GM13976 (cell line): ENCODE data around the gene MIPOL1.
"Not testable (repeated sequence)": the region's sequence is repeated elsewhere in the genome, so short reads cannot be mapped to it uniquely, and the experiment has no call there.

Experiments
- DNase-seq: peaks from one replicate; pipeline ENCODE4 v3.0.0; 2012; ENCODE audit warnings: low spot score
- in situ Hi-C: fragments of 300-500 bp; cut with MboI; formaldehyde crosslinking; loops from one replicate; pipeline ENCODE4 v1.12.0; 2022; ENCODE audit warnings: low sequenced_read_pairs, mixed read lengths, inconsistent platforms; ENCODE audit not compliant: unreplicated experiment
- TF ChIP-seq, protein P1 (sequence below): IDR thresholded peaks from 2 replicates; pipeline ENCODE4 v1.5.1; 2012; ENCODE audit warnings: borderline replicate concordance, mild to moderate bottlenecking; ENCODE audit not compliant: insufficient read depth; ENCODE audit errors: extremely low read depth, missing control alignments, control extremely low read depth

Gene MIPOL1, protein sequence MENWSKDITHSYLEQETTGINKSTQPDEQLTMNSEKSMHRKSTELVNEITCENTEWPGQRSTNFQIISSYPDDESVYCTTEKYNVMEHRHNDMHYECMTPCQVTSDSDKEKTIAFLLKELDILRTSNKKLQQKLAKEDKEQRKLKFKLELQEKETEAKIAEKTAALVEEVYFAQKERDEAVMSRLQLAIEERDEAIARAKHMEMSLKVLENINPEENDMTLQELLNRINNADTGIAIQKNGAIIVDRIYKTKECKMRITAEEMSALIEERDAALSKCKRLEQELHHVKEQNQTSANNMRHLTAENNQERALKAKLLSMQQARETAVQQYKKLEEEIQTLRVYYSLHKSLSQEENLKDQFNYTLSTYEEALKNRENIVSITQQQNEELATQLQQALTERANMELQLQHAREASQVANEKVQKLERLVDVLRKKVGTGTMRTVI

DNA sequence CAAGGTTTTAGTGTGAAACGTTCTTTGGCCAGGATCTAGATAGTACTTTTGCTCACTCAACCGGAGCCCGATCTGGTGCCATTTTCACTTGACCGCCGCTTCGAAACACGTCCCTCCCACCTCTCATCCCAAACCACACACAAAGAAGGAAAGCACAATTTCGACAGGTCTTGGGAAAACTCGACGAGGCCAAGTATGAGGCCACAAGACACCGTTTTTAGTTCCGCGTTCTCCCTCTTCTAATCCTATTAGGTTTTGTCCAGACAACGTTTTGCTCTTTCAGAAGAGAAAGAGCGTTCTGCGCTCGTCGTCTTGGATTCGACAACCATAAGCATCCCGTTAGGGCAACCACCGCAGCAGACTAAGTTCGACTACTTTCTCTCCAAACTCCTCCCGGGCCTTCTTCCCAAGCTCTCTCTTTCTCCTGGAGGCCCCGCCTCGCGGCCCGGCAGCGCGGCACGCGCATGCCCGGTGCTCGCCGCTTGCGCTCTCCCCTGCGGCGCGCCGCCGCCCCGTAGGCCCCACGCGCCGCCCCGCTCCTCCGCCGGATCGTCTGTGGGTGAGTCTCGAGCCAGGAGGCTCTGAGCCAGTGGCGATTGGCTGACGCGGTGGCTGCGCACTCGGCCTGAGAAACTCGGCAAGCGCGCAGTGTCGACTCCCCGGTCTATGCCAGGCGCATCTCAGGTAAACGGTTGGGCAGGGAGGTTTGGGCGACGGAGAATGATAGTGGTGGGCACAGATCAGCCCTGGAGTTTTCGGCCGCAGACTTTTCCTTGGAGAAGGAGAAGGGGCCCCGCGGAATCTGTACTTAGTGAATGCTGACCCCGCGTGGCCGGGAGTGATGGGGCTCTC, at the start of gene MIPOL1:
TSS of gene MIPOL1 (plus strand) at position 517 of the 852 bp plus-strand sequence. CDS start 49,952 bp downstream, outside the sequence.
- in situ Hi-C loops: no loop called here
- no peak for DNase-seq
- TF ChIP-seq, protein P1, sequence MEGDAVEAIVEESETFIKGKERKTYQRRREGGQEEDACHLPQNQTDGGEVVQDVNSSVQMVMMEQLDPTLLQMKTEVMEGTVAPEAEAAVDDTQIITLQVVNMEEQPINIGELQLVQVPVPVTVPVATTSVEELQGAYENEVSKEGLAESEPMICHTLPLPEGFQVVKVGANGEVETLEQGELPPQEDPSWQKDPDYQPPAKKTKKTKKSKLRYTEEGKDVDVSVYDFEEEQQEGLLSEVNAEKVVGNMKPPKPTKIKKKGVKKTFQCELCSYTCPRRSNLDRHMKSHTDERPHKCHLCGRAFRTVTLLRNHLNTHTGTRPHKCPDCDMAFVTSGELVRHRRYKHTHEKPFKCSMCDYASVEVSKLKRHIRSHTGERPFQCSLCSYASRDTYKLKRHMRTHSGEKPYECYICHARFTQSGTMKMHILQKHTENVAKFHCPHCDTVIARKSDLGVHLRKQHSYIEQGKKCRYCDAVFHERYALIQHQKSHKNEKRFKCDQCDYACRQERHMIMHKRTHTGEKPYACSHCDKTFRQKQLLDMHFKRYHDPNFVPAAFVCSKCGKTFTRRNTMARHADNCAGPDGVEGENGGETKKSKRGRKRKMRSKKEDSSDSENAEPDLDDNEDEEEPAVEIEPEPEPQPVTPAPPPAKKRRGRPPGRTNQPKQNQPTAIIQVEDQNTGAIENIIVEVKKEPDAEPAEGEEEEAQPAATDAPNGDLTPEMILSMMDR: no peak

DNA sequence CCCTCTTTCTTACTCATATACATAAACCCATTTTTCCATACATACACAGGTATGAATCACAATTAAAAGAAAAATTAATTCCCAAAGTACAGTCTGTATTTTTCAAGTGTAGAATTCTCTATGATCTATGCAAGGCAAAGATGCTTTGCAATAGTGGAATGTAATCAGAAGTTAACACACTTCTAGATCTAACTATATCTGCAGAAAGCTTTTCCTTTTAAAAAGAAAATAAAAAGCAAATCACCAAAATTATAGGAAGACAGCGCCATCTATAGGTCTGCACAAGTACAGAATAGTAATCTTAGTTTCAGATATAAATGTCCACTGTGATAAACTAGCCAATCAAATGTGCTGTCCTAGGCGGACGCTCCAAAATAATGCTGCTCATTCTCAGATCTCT, 47.3 kb upstream of the MIPOL1 start:
- in situ Hi-C loops: no loop called here
- TF ChIP-seq, protein P1: peak; percentile 14
- no peak for DNase-seq

DNA sequence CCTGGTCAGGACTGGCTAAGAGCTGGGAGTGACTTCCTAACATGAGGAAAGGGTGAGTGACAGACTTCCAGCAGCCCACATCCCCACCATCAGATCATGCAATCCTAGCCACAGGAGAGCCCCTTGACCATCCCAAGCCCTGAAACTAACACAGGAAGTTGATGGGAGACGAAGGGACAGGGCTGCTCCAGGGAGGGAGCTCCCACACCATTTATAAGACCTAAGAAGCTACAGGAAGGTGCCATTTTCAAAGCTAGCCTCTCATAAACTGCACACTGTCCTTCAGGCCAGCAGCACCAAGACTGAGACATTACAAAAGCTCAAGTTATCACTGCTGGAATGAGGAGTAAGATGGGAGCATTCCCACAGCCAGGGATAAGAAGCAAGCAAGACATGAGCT, 44.7 kb upstream of the MIPOL1 start:
- TF ChIP-seq, protein P1: no peak
- DNase-seq: no peak
- in situ Hi-C loops: no loop called here

DNA sequence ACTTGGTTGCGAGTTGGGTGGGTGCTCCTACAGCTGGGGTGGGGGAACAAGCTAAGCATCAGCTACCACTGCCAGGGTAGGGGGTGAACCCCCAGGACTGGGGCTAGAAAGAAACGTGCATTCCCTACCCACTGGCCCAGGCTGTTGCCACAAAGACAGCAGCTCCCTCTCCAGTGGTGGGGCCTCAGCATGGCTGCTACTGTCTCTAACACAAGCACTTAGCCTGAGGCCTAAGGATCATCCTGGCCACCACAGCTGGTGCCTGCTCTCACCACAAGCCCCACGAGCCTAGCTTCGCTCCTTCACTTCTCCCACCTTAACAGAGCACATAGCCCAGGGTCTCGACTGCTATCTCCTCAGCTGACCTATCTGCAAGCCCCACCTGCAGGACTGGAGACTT, 44.3 kb upstream of the MIPOL1 start:
- in situ Hi-C loops: no loop called here
- TF ChIP-seq, protein P1: no peak

DNA sequence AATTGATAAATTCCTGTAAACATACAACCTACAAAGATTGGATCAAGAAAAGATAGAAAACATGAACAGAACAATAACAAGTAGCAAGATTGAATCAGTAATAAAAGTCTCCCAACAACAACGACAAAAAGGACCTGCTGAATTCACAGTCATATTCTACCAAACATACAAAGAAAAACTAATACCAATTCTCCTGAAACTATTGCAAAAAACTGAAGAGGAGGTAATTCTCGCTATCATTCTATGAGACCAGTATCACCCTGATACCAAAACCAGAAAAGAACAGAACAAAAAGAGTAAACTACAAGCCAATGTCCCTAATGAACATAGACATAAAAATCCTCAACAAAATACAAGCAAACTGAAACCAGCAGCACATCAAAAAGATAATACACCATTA, 39.8 kb upstream of the MIPOL1 start:
- TF ChIP-seq, protein P1: no peak
- no peak for DNase-seq
- in situ Hi-C loops: no loop called here

More for the DNA sequence above, 44.3 kb upstream of the MIPOL1 start:
- no peak for DNase-seq

DNA sequence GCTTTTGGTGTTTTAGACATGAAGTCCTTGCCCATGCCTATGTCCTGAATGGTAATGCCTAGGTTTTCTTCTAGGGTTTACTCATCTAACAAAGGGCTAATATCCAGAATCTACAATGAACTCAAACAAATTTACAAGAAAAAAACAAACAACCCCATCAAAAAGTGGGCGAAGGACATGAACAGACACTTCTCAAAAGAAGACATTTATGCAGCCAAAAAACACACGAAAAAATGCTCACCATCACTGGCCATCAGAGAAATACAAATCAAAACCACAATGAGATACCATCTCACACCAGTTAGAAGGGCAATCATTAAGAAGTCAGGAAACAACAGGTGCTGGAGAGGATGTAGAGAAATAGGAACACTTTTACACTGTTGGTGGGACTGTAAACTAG, 35.4 kb upstream of the MIPOL1 start:
- DNase-seq, in situ Hi-C loops: not testable (repeated sequence)
